ENCODE data around the gene IMMP2L.

The IMMP2L gene

GRCh38 chr7:111498391-111499007, 63.8 kb downstream of the IMMP2L start:
- H3K9me3 ChIP-seq (ENCODE audit: insufficient read depth, low read length): no peaks in the 10 kb centered on the region
- H4K20me1 ChIP-seq (ENCODE audit: low read depth, low read length): no peaks in the 10 kb centered on the region
- H3F3A ChIP-seq (ENCODE audit: insufficient read depth): no peaks in the 10 kb centered on the region
- no peak overlapping the region for H2AFZ ChIP-seq (ENCODE audit: low read depth, low read length, severe bottlenecking)
- H3K27me3 ChIP-seq (ENCODE audit: low read length): no peaks in the 10 kb centered on the region
- TF ChIP-seq CTCF (IDR thresholded peaks at IDR 0.05; ENCODE audit: insufficient read depth, low read length, poor library complexity, severe bottlenecking) (no peak), EZH2phosphoT487 (conservative IDR thresholded peaks at IDR 0.05; ENCODE audit: low read length) (no peak)
- H3K27ac ChIP-seq (ENCODE audit: low read depth, low read length): no peak overlapping the region
- no peaks in the 10 kb centered on the region for H3K9me2 ChIP-seq (replicated peaks; ENCODE audit: insufficient read depth, low read length)
- H3K79me2 ChIP-seq (ENCODE audit: insufficient read depth, low read length): no peaks in the 10 kb centered on the region
- H3K4me3 ChIP-seq (ENCODE audit: insufficient read depth, low read length, poor library complexity, severe bottlenecking): no peak overlapping the region
- H3K4me2 ChIP-seq (ENCODE audit: low read depth, low read length, poor library complexity, severe bottlenecking): no peak overlapping the region
- H3K9ac ChIP-seq (ENCODE audit: low read length): no peak overlapping the region
- H3K36me3 ChIP-seq (ENCODE audit: low read length): no peaks in the 10 kb centered on the region

- Histone ChIP-seq H3F3A (ENCODE audit: insufficient read depth) (no peaks in the 10 kb centered on the region), H3K36me3 (ENCODE audit: low read length) (no peaks in the 10 kb centered on the region), H3K9me3 (ENCODE audit: insufficient read depth, low read length) (no peaks in the 10 kb centered on the region), H3K4me2 (ENCODE audit: low read depth, low read length, poor library complexity, severe bottlenecking) (no peak overlapping the region), H4K20me1 (ENCODE audit: low read depth, low read length) (no peaks in the 10 kb centered on the region), H3K4me3 (ENCODE audit: insufficient read depth, low read length, poor library complexity, severe bottlenecking) (no peak overlapping the region), H3K79me2 (ENCODE audit: insufficient read depth, low read length) (no peaks in the 10 kb centered on the region), H3K9ac (ENCODE audit: low read length) (no peak overlapping the region), H3K9me2 (replicated peaks; ENCODE audit: insufficient read depth, low read length) (no peaks in the 10 kb centered on the region), H2AFZ (ENCODE audit: low read depth, low read length, severe bottlenecking) (no peak overlapping the region), H3K27ac (ENCODE audit: low read depth, low read length) (no peak overlapping the region), H3K27me3 (ENCODE audit: low read length) (no peaks in the 10 kb centered on the region)
- TF ChIP-seq CTCF (IDR thresholded peaks at IDR 0.05; ENCODE audit: insufficient read depth, low read length, poor library complexity, severe bottlenecking): no peak
- TF ChIP-seq EZH2phosphoT487 (conservative IDR thresholded peaks at IDR 0.05; ENCODE audit: low read length): no peak
Measured at GRCh38 chr7:111495173-111495810, 67.0 kb downstream of the IMMP2L start.

GRCh38 chr7:111492234-111492633, 70.1 kb downstream of the IMMP2L start:
- TF ChIP-seq EZH2phosphoT487 (conservative IDR thresholded peaks at IDR 0.05; ENCODE audit: low read length): no peak
- TF ChIP-seq CTCF (IDR thresholded peaks at IDR 0.05; ENCODE audit: insufficient read depth, low read length, poor library complexity, severe bottlenecking): no peak
- no peaks in the 10 kb centered on the region for H3K36me3 ChIP-seq (ENCODE audit: low read length)
- no peaks in the 10 kb centered on the region for H4K20me1 ChIP-seq (ENCODE audit: low read depth, low read length)
- no peaks in the 10 kb centered on the region for H3K79me2 ChIP-seq (ENCODE audit: insufficient read depth, low read length)
- H3K27ac ChIP-seq (ENCODE audit: low read depth, low read length): no peak overlapping the region
- no peaks in the 10 kb centered on the region for H3K9me2 ChIP-seq (replicated peaks; ENCODE audit: insufficient read depth, low read length)
- H2AFZ ChIP-seq (ENCODE audit: low read depth, low read length, severe bottlenecking): no peak overlapping the region
- H3K4me2 ChIP-seq (ENCODE audit: low read depth, low read length, poor library complexity, severe bottlenecking): no peak overlapping the region
- no peak overlapping the region for H3K4me3 ChIP-seq (ENCODE audit: insufficient read depth, low read length, poor library complexity, severe bottlenecking)
- no peaks in the 10 kb centered on the region for H3K27me3 ChIP-seq (ENCODE audit: low read length)
- no peaks in the 10 kb centered on the region for H3K9me3 ChIP-seq (ENCODE audit: insufficient read depth, low read length)
- H3F3A ChIP-seq (ENCODE audit: insufficient read depth): no peaks in the 10 kb centered on the region
- H3K9ac ChIP-seq (ENCODE audit: low read length): no peak overlapping the region

Data from SU-DHL-6 (cell line).